K562 (cell line): Measurements from ENCODE around the gene CCDC171. TPM values are rescaled to one million over a fixed set of nuclear protein-coding genes. Genes with fewer than 3 reads are reported as not detected.

Experiments
- ATAC-seq: fragments of 200-7000 bp; cut with Tn5 transposase; 3 replicates; pipeline ENCODE4 v1.9.1; 2020; ENCODE audit warnings: moderate library complexity
- BruUV-seq: library from RNA; stranded (reverse); fragments of 400-500 nt; replicated peaks from 2 replicates; lab custom pipeline; 2021; lab: Mats Ljungman, UMichigan
- CTCF ChIA-PET: fragments of 300-600 bp; formaldehyde crosslinking; extraction: SDS; loops from one replicate; lab custom pipeline; 2021; ENCODE audit warnings: low intra/inter-chr PET ratio; lab: Yijun Ruan, JAX
- POLR2A ChIA-PET: fragments of 300-600, 350-650 bp; sonication (Branson Sonifier 250); formaldehyde crosslinking; extraction: SDS; loops from one replicate; lab custom pipeline; 2021; ENCODE audit warnings: antibody characterized with exemption, inconsistent platforms; lab: Yijun Ruan, JAX
- DNase-seq, 4 experiments: peaks; one replicate each; pipeline versions ENCODE4 v3.0.0 to v3.0.0-alpha.2; 2011 to 2018; ENCODE audit warnings: low spot score in 3 of 4, mixed read lengths in 3 of 4; ENCODE audit errors: extremely low read depth in 1 of 4
- FAIRE-seq: peaks from 2 replicates; lab custom pipeline; 2011; peaks lifted over from hg19 to GRCh38; lab: Jason Lieb, UNC
- H2AFZ ChIP-seq: 2 replicates; pipeline ENCODE4 v1.6.0; 2011; ENCODE audit warnings: low read depth, low read length, control low read depth, inconsistent platforms
- H3K27ac ChIP-seq: fragments of 200-600 bp; 3 replicates; pipeline ENCODE4 v1.8.0; 2011; ENCODE audit warnings: low read depth, mild to moderate bottlenecking, control low read depth, inconsistent platforms, low read length, moderate library complexity, mixed read lengths; ENCODE audit errors: extremely low read depth
- H3K27me3 ChIP-seq, 2 experiments: fragments of 300-600 bp in 1 of 2; 2 replicates in 1 of 2; 3 replicates in 1 of 2; pipeline versions ENCODE4 v1.6.0 to v1.8.0; 2011; ENCODE audit warnings: inconsistent platforms in 2 of 2, low read length in 2 of 2, mild to moderate bottlenecking in 1 of 2, mixed read lengths in 1 of 2, moderate library complexity in 1 of 2; ENCODE audit not compliant: control insufficient read depth in 2 of 2, insufficient read depth in 2 of 2
- H3K36me3 ChIP-seq: fragments of 300-600 bp; 3 replicates; pipeline ENCODE4 v1.8.0; 2011; ENCODE audit warnings: mild to moderate bottlenecking, low read length, inconsistent platforms; ENCODE audit not compliant: control insufficient read depth, insufficient read depth
- H3K4me1 ChIP-seq, 2 experiments: fragments of 200-600 bp in 1 of 2; replicated peaks in 1 of 2; 2 replicates in 1 of 2; 3 replicates in 1 of 2; pipeline versions ENCODE4 v1.5.1 to v1.8.0; 2011; ENCODE audit warnings: inconsistent platforms in 2 of 2, low read length in 2 of 2, mild to moderate bottlenecking in 1 of 2, mixed read lengths in 1 of 2, moderate library complexity in 1 of 2; ENCODE audit not compliant: control insufficient read depth in 2 of 2, insufficient read depth in 2 of 2
- H3K4me2 ChIP-seq: 2 replicates; pipeline ENCODE4 v1.6.1; 2011; ENCODE audit warnings: low read length, control low read depth, inconsistent platforms, mixed read lengths; ENCODE audit not compliant: insufficient read depth
- H3K4me3 ChIP-seq: fragments of 200-600 bp; sonication (generic), shearing (Covaris generic); 2 replicates; pipeline ENCODE4 v1.5.1; 2016; ENCODE audit warnings: control low read depth, inconsistent platforms
- H3K79me2 ChIP-seq: fragments of 200-600 bp; 3 replicates; pipeline ENCODE4 v1.8.0; 2011; ENCODE audit warnings: low read length, inconsistent platforms; ENCODE audit not compliant: control insufficient read depth, insufficient read depth
- H3K9ac ChIP-seq, 2 experiments: 2 replicates each; pipeline versions ENCODE4 v1.6.0 to v1.6.1; 2011; ENCODE audit warnings: low read depth in 2 of 2, low read length in 2 of 2, control low read depth in 1 of 2, inconsistent platforms in 1 of 2, mild to moderate bottlenecking in 1 of 2, mixed read lengths in 1 of 2; ENCODE audit not compliant: insufficient read depth in 1 of 2
- H3K9me1 ChIP-seq: one replicate; pipeline ENCODE4 v1.6.0; 2011; ENCODE audit warnings: inconsistent platforms, mild to moderate bottlenecking, low read length, moderate library complexity; ENCODE audit not compliant: control insufficient read depth, insufficient read depth
- H3K9me3 ChIP-seq: replicated peaks from 2 replicates; pipeline ENCODE4 v1.5.1; 2011; ENCODE audit warnings: low read depth, low read length, inconsistent platforms; ENCODE audit not compliant: control insufficient read depth, insufficient read depth
- H4K20me1 ChIP-seq: replicated peaks from 2 replicates; pipeline ENCODE4 v1.6.1; 2011; ENCODE audit warnings: low read length, inconsistent platforms, mixed read lengths; ENCODE audit not compliant: control insufficient read depth, insufficient read depth
- BCL6 ChIP-seq: fragments of 250-450 bp; sonication (Bioruptor Pico); IDR thresholded peaks from 2 replicates; pipeline ENCODE4 v1.4.0; 2020
- CHD1 ChIP-seq: fragments of 200-600 bp; sonication (generic); IDR thresholded peaks from one replicate; pipeline ENCODE4 v1.6.1; 2012; ENCODE audit warnings: mild to moderate bottlenecking, moderate library complexity, low read length, inconsistent platforms
- CREB3 ChIP-seq: fragments of 450-650 bp; conservative IDR thresholded peaks from 2 replicates; pipeline ENCODE4 v1.6.1; 2016; ENCODE audit warnings: missing genetic modification characterization, low read depth, mild to moderate bottlenecking, missing compliant biosample characterization, moderate library complexity
- DIDO1 ChIP-seq: fragments of 450-650 bp; IDR thresholded peaks from 2 replicates; pipeline ENCODE4 v1.6.1; 2016; ENCODE audit warnings: low read depth, missing biosample characterization, missing genetic modification characterization
- RB1 ChIP-seq: fragments of 450-650 bp; IDR thresholded peaks from 2 replicates; pipeline ENCODE4 v1.6.1; 2017; ENCODE audit warnings: low read depth, mild to moderate bottlenecking
- RBFOX2 ChIP-seq: fragments of 200-400 bp; formaldehyde crosslinking; IDR thresholded peaks from 2 replicates; pipeline ENCODE4 v1.6.1; 2017; ENCODE audit warnings: low read depth, mild to moderate bottlenecking, low read length, moderate library complexity
- SMAD3 ChIP-seq: fragments of 450-650 bp; formaldehyde crosslinking; conservative IDR thresholded peaks from 2 replicates; pipeline ENCODE4 v1.4.0; 2020; ENCODE audit warnings: mild to moderate bottlenecking
- TAF9B ChIP-seq: fragments of 450-650 bp; IDR thresholded peaks from 2 replicates; pipeline ENCODE4 v1.6.1; 2018; ENCODE audit warnings: mild to moderate bottlenecking; ENCODE audit not compliant: partially characterized antibody
- TBL1XR1 ChIP-seq, 2 experiments: IDR thresholded peaks; 2 replicates each; pipeline ENCODE4 v1.6.1; 2012; ENCODE audit warnings: improper control_type of control experiment in 2 of 2, low read length in 2 of 2, mild to moderate bottlenecking in 1 of 2
- THRB ChIP-seq: fragments of 450-650 bp; formaldehyde crosslinking; conservative IDR thresholded peaks from 2 replicates; pipeline ENCODE4 v1.4.0; 2022; ENCODE audit warnings: mild to moderate bottlenecking, missing genetic modification characterization
- ZBTB5 ChIP-seq: fragments of 450-650 bp; IDR thresholded peaks from 2 replicates; pipeline ENCODE4 v1.6.1; 2017; ENCODE audit warnings: antibody characterized with exemption
- ZFX ChIP-seq: sonication (generic); formaldehyde crosslinking; IDR thresholded peaks from 2 replicates; pipeline ENCODE4 v1.8.0; 2022; ENCODE audit warnings: mild to moderate bottlenecking, missing genetic modification reagents, moderate library complexity
- ZNF764 ChIP-seq: fragments of 250-450 bp; sonication (Bioruptor Pico); IDR thresholded peaks from 2 replicates; pipeline ENCODE4 v1.4.0; 2020; ENCODE audit warnings: low read depth, mild to moderate bottlenecking, moderate library complexity
- ZNF785 ChIP-seq: fragments of 250-450 bp; sonication (Bioruptor Pico); IDR thresholded peaks from 2 replicates; pipeline ENCODE4 v1.4.0; 2020; ENCODE audit warnings: mild to moderate bottlenecking
- WGBS: fragments of 100-300 bp; shearing (Covaris generic); methylation state at CpG from one replicate; pipeline ENCODE4 v1.1.6; 2016; ENCODE audit warnings: low coverage, mixed read lengths; ENCODE audit not compliant: insufficient coverage; ENCODE audit errors: missing lambda C conversion rate; 5-methylcytosine and 5-hydroxymethylcytosine counted together
- in situ Hi-C: fragments of 300-500 bp; cut with MboI; formaldehyde crosslinking; loops from 4 replicates; pipeline ENCODE4 v1.15.0; 2018; ENCODE audit warnings: inconsistent platforms, mixed read lengths
- intact Hi-C: fragments of 100-400 bp; cut with micrococcal nuclease; formaldehyde crosslinking; loops from 2 replicates; pipeline ENCODE4 v1.14.2; 2022
- polyA plus RNA-seq, 8 experiments: library from polyadenylated mRNA; depleted of rRNA in 4 of 8; stranded (reverse) in 5 of 8; unstranded in 3 of 8; fragments of >200 nt; fragmentation: Nextera tagmentation in 2 of 8; fragmentation: Illumina TruSeq in 1 of 8; extraction: Ambion mirVana in 2 of 8; extraction: Trizol in 1 of 8; gene quantifications; 2 replicates each; pipeline versions ENCODE4 v1.2.1 to v1.2.3, GENCODE V29; 2011 to 2014; ENCODE audit warnings: inconsistent platforms in 1 of 8, missing spikeins in 1 of 8
- total RNA-seq, 7 experiments: library from RNA; depleted of rRNA in 6 of 7; stranded (reverse); fragments of >200 nt in 6 of 7; fragmentation: Illumina TruSeq in 2 of 7; extraction: Trizol in 2 of 7; gene quantifications; 2 replicates each; pipeline versions ENCODE4 v1.2.1 to v1.2.3, GENCODE V29; 2011 to 2021; ENCODE audit warnings: low replicate concordance in 1 of 7

The CCDC171 gene
- total and polyA plus RNA-seq, 9 of the 15 experiments (the other 6 are each of a cell fraction or from before 2014, with no cell fraction given), result 0.08 to 3.8 (median 0.27) TPM

- no peaks in the 10 kb centered on the region for H4K20me1 ChIP-seq
- DNase-seq, result no peak
- no peak overlapping the region for H3K9ac ChIP-seq
- no peak for FAIRE-seq
- H3K4me2 ChIP-seq, result no peak overlapping the region
- CTCF ChIA-PET, result no interaction called here
- TF ChIP-seq TBL1XR1 (IDR thresholded peaks at IDR 0.05; ENCODE audit: low read length in 2 of 2), result no peak
- TF ChIP-seq BCL6 (CRISPR knock-in tag), result no peak
- no peak for TF ChIP-seq DIDO1
- no peaks in the 10 kb centered on the region for H3K79me2 ChIP-seq
- intact Hi-C loops, result no loop called here
- no peak overlapping the region for H3K4me3 ChIP-seq
- H3K36me3 ChIP-seq, result no peaks in the 10 kb centered on the region
- no peak for ATAC-seq
- H3K4me1 ChIP-seq, result no peaks in the 10 kb centered on the region
- no peak overlapping the region for H3K27ac ChIP-seq
- H3K9me3 ChIP-seq, result no peaks in the 10 kb centered on the region
- POLR2A ChIA-PET, result no interaction called here
- no peaks in the 10 kb centered on the region for H3K27me3 ChIP-seq
- WGBS, result 8% methylated on average over 1 of the region's 1 CpG
- in situ Hi-C loops, result no loop called here
- H3K9me1 ChIP-seq, result no peaks in the 10 kb centered on the region
- no TSS peak for BruUV-seq
- H2AFZ ChIP-seq, result no peak overlapping the region
Measured at GRCh38 chr9:15724612-15725011, 171.8 kb downstream of the CCDC171 start.

GRCh38 chr9:15725953-15726352 is 173.1 kb downstream of the CCDC171 start:
- intact Hi-C loops, result no loop called here
- 7% methylated on average over 1 of the region's 1 CpG for WGBS
- TF ChIP-seq TAF9B (no peak), ZBTB5 (no peak), ZNF785 (CRISPR knock-in tag) (no peak), RB1 (no peak), CHD1 (no peak), RBFOX2 (no peak), SMAD3 (CRISPR knock-in tag) (no peak), ZFX (CRISPR knock-in tag) (no peak), ZNF764 (CRISPR knock-in tag) (no peak), CREB3 (tag) (no peak), THRB (no peak)

More at GRCh38 chr9:15725953-15726352, 173.1 kb downstream of the CCDC171 start:
- ATAC-seq, result no peak
- in situ Hi-C loops, result no loop called here
- no peak for DNase-seq
- Histone ChIP-seq H3K79me2 (no peaks in the 10 kb centered on the region), H3K9me3 (no peaks in the 10 kb centered on the region), H3K4me3 (no peak overlapping the region), H3K4me2 (no peak overlapping the region), H3K9ac (no peak overlapping the region), H3K27me3 (no peaks in the 10 kb centered on the region), H3K27ac (no peak overlapping the region), H4K20me1 (no peaks in the 10 kb centered on the region), H2AFZ (no peak overlapping the region), H3K36me3 (no peaks in the 10 kb centered on the region), H3K9me1 (no peaks in the 10 kb centered on the region), H3K4me1 (no peaks in the 10 kb centered on the region)
- ChIA-PET POLR2A (no interaction called here), CTCF (no interaction called here)
- FAIRE-seq, result no peak
- BruUV-seq, result no TSS peak
